ENCODE results near the gene ARMCX4.
"Not testable (repeated sequence)": the region's sequence is repeated elsewhere in the genome, so short reads cannot be mapped to it uniquely, and the experiment has no call there.

ARMCX4 gene

GRCh38 chrX:101485212-101485949, at the start of gene ARMCX4:
Gene ARMCX4, plus strand, starts transcription at chrX:101485456. Its CDS starts 3,134 bp downstream, at chrX:101488590.
- DNase-seq (ENCODE audit: low read depth), result no peak

GRCh38 chrX:101442085-101442484, 43.2 kb upstream of the ARMCX4 start:
- DNase-seq (ENCODE audit: low read depth), result no peak

GRCh38 chrX:101449279-101449678, 36.0 kb upstream of the ARMCX4 start:
- DNase-seq (ENCODE audit: low read depth), result no peak

- no peak for DNase-seq (ENCODE audit: low read depth)
These were observed 35.2 kb upstream of the ARMCX4 start for GRCh38 chrX:101450085-101450484.

- no peak for DNase-seq (ENCODE audit: low read depth)
These were observed 34.3 kb upstream of the ARMCX4 start for GRCh38 chrX:101450961-101451360.

GRCh38 chrX:101452056-101452455, 33.2 kb upstream of the ARMCX4 start:
- DNase-seq (ENCODE audit: low read depth), result no peak

GRCh38 chrX:101460669-101461068, 24.6 kb upstream of the ARMCX4 start:
- DNase-seq (ENCODE audit: low read depth), result no peak

- no peak for DNase-seq (ENCODE audit: low read depth)
These were observed 22.4 kb upstream of the ARMCX4 start for GRCh38 chrX:101462892-101463291.

GRCh38 chrX:101478366-101478765, 6.9 kb upstream of the ARMCX4 start:
- DNase-seq (ENCODE audit: low read depth), result no peak

- DNase-seq (ENCODE audit: low read depth), result no peak
These were observed 3.0 kb upstream of the ARMCX4 start for GRCh38 chrX:101482296-101482695.

- DNase-seq (ENCODE audit: low read depth), result no peak
These were observed 1.6 kb upstream of the ARMCX4 start for GRCh38 chrX:101483705-101484104.

- no peak for DNase-seq (ENCODE audit: low read depth)
These were observed 1.1 kb upstream of the ARMCX4 start for GRCh38 chrX:101484135-101484534.

GRCh38 chrX:101488796-101489195, 3.5 kb downstream of the ARMCX4 start:
- no peak for DNase-seq (ENCODE audit: low read depth)

GRCh38 chrX:101491943-101492342, 6.7 kb downstream of the ARMCX4 start:
- DNase-seq (ENCODE audit: low read depth), result no peak

GRCh38 chrX:101493225-101493624, 8.0 kb downstream of the ARMCX4 start:
- DNase-seq (ENCODE audit: low read depth), result no peak

- DNase-seq (ENCODE audit: low read depth), result not testable (repeated sequence)
These were observed 17.7 kb downstream of the ARMCX4 start for GRCh38 chrX:101502929-101503328.

GRCh38 chrX:101507372-101507771, 22.1 kb downstream of the ARMCX4 start:
- DNase-seq (ENCODE audit: low read depth), result no peak

- DNase-seq (ENCODE audit: low read depth), result no peak
These were observed 22.7 kb downstream of the ARMCX4 start for GRCh38 chrX:101507986-101508385.

GRCh38 chrX:101530944-101531343, 45.7 kb downstream of the ARMCX4 start:
- no peak for DNase-seq (ENCODE audit: low read depth)

Measured in stimulated activated CD8-positive, alpha-beta memory T cell treated with anti-CD3 and anti-CD28 coated beads, Interleukin-15, amount 100 ng/mL, for 24 hours (primary cell).